Prostate gland (tissue), 2 donors: ENCODE measurements around the gene MYO16.

Source experiments
- POLR2AphosphoS5 ChIP-seq: sonication (generic); formaldehyde crosslinking; IDR thresholded peaks from one replicate; pipeline ENCODE4 v1.6.1; 2017; ENCODE audit warnings: antibody characterized with exemption
- TF ChIP-seq, protein P1 (sequence below), 4 experiments: fragments of 200-600 bp in 2 of 4; fragments of 450-650 bp in 2 of 4; sonication (generic) in 2 of 4; IDR thresholded peaks; 1 replicate in 3 of 4; 2 replicates in 1 of 4; pipeline ENCODE4 v1.5.1; 2016 to 2019; ENCODE audit warnings: antibody characterized with exemption in 4 of 4, mild to moderate bottlenecking in 2 of 4, moderate library complexity in 2 of 4

DNA sequence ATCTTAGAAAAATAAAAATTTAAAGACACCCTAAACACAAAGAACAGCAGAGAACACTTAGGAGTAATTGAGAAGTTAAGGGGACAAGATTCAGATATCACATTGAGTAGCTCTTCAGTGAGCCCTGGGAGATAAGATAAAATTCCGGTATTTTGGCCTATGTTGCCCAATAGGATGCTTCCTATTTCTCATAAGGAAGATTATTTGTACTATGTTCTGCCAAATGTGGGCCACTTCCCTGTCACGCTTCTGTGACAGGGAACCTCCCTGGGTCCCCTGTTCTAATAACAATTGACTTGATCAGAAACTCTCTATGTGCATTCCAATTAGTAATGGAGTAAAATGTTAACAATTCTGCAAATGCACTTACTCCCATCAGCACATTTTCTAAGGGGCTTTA, 310.7 kb downstream of the MYO16 start:
- TF ChIP-seq, protein P1, sequence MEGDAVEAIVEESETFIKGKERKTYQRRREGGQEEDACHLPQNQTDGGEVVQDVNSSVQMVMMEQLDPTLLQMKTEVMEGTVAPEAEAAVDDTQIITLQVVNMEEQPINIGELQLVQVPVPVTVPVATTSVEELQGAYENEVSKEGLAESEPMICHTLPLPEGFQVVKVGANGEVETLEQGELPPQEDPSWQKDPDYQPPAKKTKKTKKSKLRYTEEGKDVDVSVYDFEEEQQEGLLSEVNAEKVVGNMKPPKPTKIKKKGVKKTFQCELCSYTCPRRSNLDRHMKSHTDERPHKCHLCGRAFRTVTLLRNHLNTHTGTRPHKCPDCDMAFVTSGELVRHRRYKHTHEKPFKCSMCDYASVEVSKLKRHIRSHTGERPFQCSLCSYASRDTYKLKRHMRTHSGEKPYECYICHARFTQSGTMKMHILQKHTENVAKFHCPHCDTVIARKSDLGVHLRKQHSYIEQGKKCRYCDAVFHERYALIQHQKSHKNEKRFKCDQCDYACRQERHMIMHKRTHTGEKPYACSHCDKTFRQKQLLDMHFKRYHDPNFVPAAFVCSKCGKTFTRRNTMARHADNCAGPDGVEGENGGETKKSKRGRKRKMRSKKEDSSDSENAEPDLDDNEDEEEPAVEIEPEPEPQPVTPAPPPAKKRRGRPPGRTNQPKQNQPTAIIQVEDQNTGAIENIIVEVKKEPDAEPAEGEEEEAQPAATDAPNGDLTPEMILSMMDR (IDR thresholded peaks at IDR 0.05), result no peak
- TF ChIP-seq POLR2AphosphoS5, result no peak
